CD4-positive, alpha-beta T cell treated with Interleukin-6 at 100 ng/mL for 8 hours (primary cell): ENCODE data around the gene KIAA1191.
A peak's percentile ranks its signal among the peaks of the same experiment; 100 is the strongest.

Experiments
- DNase-seq: peaks from one replicate; pipeline ENCODE4 v3.0.0-alpha.2; 2020; ENCODE audit warnings: mixed read lengths, low spot score

Gene KIAA1191

GRCh38 chr5:176389135-176390123 is 27.9 kb upstream of the KIAA1191 start:
- DNase-seq: no peak

DNA sequence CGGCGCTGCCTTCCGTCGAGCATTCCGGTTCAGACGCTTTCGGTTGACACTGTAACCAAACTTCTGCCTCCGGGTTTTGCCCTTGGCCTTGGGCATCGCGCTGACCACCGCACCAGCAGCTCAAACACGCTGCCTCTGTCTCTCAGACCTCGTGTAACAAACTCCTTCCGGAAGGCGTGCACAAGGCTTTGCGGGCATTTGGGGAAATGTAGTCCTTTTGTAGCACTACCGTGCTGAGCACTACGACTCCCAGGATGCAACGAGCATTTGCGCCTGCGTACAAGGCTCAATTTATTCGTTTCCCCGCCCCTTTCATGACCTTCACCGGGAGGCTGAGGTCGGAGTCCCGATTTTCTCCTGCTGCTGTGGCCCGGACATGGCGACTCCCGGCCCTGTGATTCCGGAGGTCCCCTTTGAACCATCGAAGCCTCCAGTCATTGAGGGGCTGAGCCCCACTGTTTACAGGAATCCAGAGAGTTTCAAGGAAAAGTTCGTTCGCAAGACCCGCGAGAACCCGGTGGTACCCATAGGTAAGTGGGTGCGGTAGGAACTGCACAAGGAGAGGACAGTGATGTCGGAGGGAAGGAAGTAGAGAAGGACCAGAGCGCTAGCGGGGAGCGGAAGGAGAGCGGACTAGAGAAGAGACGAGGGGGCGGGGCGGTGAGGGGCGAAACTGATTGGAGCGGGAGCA is 27.0 kb upstream of the KIAA1191 start, which contains the start of the genes HIGD2A and NOP16:
HIGD2A (plus strand) TSS at position 308 of the 691 bp plus-strand sequence; CDS start at position 377, 69 bp downstream.
NOP16 (minus strand) TSS at position 155 of the 691 bp plus-strand sequence; CDS start at position 96, 59 bp downstream.
- peak; percentile 99 for DNase-seq

DNA sequence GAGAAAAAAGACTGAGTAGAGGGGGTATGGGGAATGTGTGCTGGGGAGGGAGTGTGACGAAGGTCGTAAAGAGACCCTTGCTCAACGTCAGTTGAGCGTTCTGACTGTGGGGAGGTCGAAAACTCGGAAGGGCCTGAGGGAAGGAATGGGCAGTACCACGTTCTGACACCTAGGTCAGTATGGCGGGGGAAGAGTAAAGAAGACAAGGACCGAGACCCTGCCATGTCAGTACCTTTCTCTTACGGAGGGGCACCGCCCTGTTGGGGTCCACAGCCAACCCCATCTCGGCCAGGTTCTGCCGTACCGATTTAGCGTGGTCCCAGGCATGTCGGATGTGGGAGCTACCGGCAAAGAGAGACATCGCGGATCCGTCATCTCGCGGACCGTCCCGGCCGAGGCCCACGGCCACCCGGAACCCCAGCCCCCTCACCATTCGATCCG is 26.5 kb upstream of the KIAA1191 start:
- no peak for DNase-seq

DNA sequence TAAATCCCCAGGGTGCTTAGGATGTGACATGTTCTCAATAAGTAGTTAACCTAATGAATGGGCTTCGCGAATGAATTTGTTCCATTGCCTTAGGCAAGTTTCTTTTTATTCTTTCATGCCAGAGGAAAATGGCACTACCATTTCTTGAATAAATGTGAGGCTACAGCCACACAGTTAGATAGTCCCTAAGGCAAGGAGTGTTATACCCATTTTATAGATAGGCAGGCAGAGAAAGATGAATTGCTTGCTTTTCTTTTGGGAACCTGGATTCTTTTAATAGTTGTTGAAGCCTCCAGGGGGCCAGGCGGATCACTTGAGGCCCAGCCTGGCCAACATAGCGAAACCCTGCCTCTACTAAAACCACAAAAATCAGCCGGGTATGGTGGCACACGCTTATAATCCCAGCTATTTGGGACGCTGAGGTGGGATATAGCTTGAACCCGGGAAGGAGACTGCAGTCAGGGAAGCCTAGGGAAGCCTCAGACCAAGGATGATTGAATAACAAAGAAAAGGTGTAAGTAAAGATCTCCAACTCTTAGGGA is 25.9 kb upstream of the KIAA1191 start:
- no peak for DNase-seq

DNA sequence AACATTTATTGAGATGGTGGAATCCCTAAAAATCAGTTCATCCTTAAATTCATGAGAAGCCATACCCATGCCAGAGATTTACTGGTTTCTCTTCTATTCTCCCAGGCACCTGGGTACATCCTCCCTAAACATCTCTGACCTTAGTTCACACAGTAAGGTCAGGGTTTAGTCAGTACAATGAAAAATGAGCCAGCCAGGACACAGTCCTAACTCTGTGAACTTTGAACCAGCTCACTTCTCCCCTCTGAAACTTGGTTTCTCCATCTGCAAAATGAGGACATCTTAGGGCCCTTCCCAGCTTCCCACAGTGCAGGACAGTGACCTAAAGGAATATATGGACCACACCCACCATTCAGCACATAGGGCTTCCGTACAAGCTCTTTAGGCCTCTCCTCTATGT is 24.9 kb upstream of the KIAA1191 start:
- no peak for DNase-seq

DNA sequence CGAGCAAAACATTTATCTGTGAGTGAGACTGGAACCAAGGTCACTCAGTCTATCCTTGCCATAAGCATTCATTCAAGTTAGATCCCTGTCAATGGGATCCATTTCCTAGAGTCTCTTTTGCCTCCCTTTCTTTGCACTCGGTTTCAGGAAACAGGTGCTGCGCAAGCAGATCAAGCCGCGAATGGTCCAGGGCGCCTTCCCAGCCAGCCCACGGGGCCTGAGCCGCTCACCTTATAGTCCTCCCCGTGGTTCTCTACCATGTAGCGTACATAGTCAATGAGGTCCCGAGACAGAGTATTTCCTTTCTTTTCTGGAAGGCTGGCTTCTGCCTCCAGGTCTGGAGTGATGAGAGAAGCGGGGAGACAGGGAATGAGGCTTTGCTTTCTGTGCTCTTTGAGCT is 23.4 kb upstream of the KIAA1191 start:
- no peak for DNase-seq

- DNase-seq: no peak
Measured at GRCh38 chr5:176384366-176384930, 22.9 kb upstream of the KIAA1191 start.

DNA sequence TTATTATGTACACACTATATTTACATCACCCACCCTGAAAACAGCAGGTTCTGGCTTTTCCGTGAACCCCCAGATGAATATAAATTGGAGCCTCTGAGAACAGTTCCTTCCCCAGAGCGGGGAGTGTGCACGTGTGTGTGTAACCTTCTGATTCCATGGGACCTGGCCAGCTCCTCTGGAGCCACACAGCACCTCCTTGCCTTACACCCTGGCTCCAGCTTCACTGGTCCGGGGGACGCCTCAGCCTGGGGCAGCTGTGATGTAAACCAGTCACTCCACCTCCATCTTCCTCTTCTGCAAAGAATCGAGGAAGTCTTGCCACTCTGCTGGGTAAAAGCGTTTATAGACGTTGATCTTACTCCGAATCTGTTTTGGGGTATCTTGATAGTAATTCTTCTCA is 22.4 kb upstream of the KIAA1191 start:
- no peak for DNase-seq

GRCh38 chr5:176383248-176383905 is 21.8 kb upstream of the KIAA1191 start:
- no peak for DNase-seq

DNA sequence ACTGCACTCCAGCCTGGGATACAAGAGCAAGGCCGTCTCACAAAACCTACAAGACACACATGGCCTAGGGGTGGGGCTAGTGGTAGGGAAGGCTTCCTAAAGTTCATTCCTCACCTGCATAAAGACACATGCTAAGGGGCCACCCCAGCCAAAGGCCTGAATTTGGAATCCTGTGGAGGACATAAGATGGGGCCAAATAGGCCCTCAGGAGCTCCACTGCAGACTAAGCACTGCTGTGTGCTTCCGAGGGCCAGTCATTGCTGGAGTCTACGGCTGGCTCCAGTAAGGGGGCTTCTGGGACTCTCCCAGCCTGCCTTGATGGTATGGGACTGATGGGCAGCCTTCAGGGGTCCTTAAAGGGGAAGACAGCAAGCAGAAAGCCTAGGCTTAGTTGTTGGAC is 21.2 kb upstream of the KIAA1191 start:
- no peak for DNase-seq

- DNase-seq: no peak
Measured at GRCh38 chr5:176381979-176382378, 20.4 kb upstream of the KIAA1191 start.

DNA sequence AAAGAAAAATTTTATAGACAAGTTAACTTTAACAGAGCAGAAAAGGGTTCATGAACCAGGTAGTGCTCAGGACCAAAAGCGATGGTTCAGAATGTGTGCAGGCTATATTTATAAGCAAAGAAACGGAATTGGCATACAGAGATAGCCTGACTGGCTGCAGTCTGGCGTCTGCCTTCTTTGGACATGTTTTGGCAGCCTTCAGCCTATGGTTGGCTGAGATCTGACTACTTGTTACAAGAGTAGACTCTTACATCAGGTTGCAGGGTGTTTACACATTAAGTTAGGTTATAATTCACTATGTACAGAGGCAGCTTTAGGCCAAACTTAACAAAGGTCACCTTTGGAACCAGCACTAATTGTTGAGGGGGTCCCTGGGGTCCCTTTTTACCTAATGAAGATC is 19.9 kb upstream of the KIAA1191 start:
- no peak for DNase-seq

DNA sequence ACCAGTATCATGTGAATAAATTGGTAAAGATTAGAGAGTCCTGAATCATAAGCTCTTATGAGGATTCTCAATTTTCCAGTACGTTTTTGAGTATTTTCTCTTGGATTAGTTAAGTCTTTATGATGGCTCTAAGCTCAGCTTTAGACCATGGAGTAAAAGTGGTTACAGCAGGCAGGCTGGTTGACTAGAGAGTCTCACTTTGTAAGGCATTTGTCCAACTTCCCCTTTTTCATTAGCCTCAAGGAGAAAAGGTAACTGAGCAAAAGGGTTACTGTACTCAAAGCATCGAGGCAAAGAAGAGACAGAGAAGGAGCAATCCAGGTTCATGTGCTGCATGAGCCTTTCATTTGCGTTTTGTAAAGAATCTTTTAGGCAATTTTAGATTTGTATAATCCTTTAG is 18.3 kb upstream of the KIAA1191 start:
- no peak for DNase-seq

DNA sequence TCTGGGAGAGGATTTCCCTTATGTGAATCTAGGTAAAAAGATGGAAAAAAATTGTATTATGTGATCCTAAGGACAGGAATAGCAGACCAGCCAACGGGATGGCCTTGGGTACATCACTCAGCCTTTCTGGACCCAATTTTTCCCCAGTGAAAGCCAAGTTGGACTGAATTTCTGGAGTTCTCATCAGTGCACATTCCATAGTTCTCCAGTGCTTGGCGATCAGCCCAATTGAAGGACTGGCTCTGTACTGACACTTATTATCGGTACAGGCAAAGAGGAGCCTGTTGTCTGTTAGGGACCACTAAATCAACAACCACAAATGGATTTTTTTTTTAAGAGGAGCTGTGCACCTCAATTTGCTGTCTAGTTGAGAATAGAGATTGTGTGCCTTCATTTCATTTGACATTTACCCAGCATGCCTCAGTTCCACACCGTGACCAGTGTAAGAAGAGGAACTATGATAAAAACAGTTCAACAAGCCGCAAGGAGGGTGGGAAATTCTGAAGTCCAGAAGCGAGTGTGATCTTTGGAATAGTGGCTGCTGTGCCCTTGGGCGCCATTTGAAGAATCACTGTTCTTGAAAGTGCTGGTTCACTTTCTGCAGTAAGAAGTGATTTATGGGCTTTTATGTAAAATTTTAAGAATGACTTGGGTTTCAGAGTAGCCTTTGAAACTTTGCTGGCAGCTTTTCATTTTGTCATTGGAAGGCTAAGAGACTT is 11.7 kb upstream of the KIAA1191 start:
- DNase-seq: no peak

- no peak for DNase-seq
Measured at GRCh38 chr5:176371621-176372539, 10.3 kb upstream of the KIAA1191 start.

DNA sequence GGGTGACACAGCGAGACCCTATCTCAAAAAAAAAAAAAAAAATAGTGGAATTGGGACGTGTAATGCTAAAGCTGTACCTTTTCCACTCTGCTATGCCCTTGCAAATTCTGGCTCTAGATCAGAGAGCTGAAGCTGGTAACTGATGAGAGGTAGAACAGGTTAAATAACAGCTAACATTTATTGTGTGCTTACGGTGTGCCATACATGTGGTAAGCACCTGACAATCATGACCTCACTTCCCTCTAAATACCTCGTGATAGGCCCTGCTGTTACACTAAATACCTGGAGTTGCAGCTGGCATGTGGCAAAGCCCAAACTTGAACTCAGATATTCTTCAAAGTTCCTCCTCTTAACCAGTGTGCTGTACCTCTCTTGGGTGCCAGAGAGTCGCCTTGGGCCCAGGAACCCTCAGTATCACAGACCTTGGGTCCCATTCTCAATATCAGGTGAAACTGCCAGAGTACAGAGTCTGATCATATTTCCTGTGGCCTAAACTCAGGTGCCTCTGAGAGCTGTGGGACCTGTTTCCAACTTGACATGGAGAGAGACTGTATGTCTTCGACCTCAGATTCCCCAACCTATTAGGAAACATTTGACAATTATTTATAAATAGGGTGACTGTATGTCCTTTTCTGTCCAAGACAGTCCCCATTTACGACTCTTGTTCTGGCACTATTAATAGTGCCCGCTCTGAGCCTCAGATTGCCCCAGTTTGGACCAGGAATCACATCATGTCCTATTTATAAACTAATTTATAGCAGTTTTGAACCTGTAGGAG is 8.6 kb upstream of the KIAA1191 start:
- DNase-seq: no peak

- DNase-seq: no peak
Measured at GRCh38 chr5:176368726-176369125, 7.2 kb upstream of the KIAA1191 start.

DNA sequence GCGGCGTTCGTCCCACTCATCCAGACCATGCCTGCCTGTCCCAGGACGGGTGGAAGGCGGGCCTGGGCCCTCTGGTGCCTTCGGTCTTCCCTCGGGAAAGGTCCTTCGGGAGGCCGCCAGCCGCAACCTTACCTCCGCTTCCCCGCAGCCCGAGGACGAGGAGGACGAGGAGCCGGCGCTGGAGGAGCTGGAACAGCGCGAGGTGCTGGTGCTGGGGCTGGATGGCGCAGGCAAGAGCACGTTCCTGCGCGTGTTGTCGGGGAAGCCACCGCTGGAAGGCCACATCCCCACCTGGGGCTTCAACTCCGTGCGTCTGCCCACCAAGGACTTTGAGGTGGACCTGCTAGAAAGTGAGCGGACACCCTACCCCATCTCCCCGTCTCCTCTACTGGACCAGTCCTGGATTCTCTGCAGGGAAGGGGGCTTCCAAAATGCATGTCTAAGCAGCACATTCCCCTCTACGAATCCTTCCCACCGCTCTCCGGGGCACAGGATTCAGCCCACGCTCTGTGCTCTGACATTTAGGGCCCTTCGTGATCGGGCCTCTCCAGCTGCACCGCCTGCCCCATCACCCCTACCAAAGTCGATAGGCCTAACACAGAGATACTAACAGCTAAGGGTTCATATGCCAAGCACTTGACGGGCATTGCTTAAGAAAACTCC is 4.8 kb upstream of the KIAA1191 start:
- no peak for DNase-seq
